ENCODE results near the gene DCST2. TPM values are rescaled to one million over a fixed set of nuclear protein-coding genes. Genes with fewer than 3 reads are reported as not detected.

The DCST2 gene
- total RNA-seq, 1 donor from 2014 or later = 0.23 TPM

- intact Hi-C loops (cut with micrococcal nuclease) = no loop called here
These were observed 3.3 kb downstream of the DCST2 start for GRCh38 chr1:155030243-155030795.

GRCh38 chr1:155029513-155030242 lies 3.9 kb downstream of the DCST2 start:
- intact Hi-C loops (cut with micrococcal nuclease) = no loop called here

- intact Hi-C loops (cut with micrococcal nuclease) = no loop called here
These were observed 7.0 kb downstream of the DCST2 start for GRCh38 chr1:155026588-155026987.

GRCh38 chr1:155026154-155026553 lies 7.4 kb downstream of the DCST2 start:
- intact Hi-C loops (cut with micrococcal nuclease) = no loop called here

GRCh38 chr1:155024315-155024714 lies 9.3 kb downstream of the DCST2 start:
- intact Hi-C loops (cut with micrococcal nuclease) = no loop called here

GRCh38 chr1:155023627-155024026 lies 10.0 kb downstream of the DCST2 start:
- intact Hi-C loops (cut with micrococcal nuclease) = no loop called here

GRCh38 chr1:155022927-155023236 lies 10.7 kb downstream of the DCST2 start:
- intact Hi-C loops (cut with micrococcal nuclease) = no loop called here

GRCh38 chr1:155022136-155022926 lies 11.2 kb downstream of the DCST2 start:
- intact Hi-C loops (cut with micrococcal nuclease) = no loop called here

GRCh38 chr1:155019377-155020245 lies 14.0 kb downstream of the DCST2 start:
- intact Hi-C loops (cut with micrococcal nuclease) = no loop called here

- intact Hi-C loops (cut with micrococcal nuclease) = no loop called here
These were observed 14.8 kb downstream of the DCST2 start for GRCh38 chr1:155018617-155019348.

- intact Hi-C loops (cut with micrococcal nuclease) = loop anchor here (1.0 to 2.0 kb wide), 3 partner anchors 19 to 57 kb away; partner anchors contain the start of genes FLAD1 and PYGO2
These were observed 15.7 kb downstream of the DCST2 start for GRCh38 chr1:155017946-155018316.

- intact Hi-C loops (cut with micrococcal nuclease) = loop anchor here (1.0 to 2.0 kb wide), 3 partner anchors 18 to 56 kb away; partner anchors contain the start of genes FLAD1 and PYGO2
These were observed 16.3 kb downstream of the DCST2 start for GRCh38 chr1:155017041-155017945.

- intact Hi-C loops (cut with micrococcal nuclease) = loop anchor here (2.0 kb wide), 2 partner anchors 34 to 56 kb away; partner anchors contain the start of genes FLAD1 and PYGO2
These were observed 17.2 kb downstream of the DCST2 start for GRCh38 chr1:155016231-155016831.

GRCh38 chr1:155015527-155016230 lies 17.9 kb downstream of the DCST2 start:
- intact Hi-C loops (cut with micrococcal nuclease) = loop anchor here (2.0 kb wide), 2 partner anchors 33 to 55 kb away; partner anchors contain the start of genes FLAD1 and PYGO2

GRCh38 chr1:155014709-155015508 lies 18.7 kb downstream of the DCST2 start:
- intact Hi-C loops (cut with micrococcal nuclease) = no loop called here

- intact Hi-C loops (cut with micrococcal nuclease) = no loop called here
These were observed 19.9 kb downstream of the DCST2 start for GRCh38 chr1:155013632-155014031.

- intact Hi-C loops (cut with micrococcal nuclease) = no loop called here
These were observed 20.6 kb downstream of the DCST2 start for GRCh38 chr1:155012776-155013602.
